ENCODE results near the gene CARD14. TPM values are rescaled to one million over a fixed set of nuclear protein-coding genes. Genes with fewer than 3 reads are reported as not detected.

CARD14 gene
- total and polyA plus RNA-seq, 2 experiments from 2014 or later, result 0.08 to 0.52 TPM

GRCh38 chr17:80227666-80228065 lies 57.8 kb downstream of the CARD14 start (continued):
- no peak for TF ChIP-seq ZNF462 (CRISPR knock-in tag; IDR thresholded peaks at IDR 0.05)

- Histone ChIP-seq H3K4me1 (ENCODE audit: insufficient read depth) (peaks cover 7% of the 10 kb centered on the region; the same call in 1 of the 2 replicates), H3K27ac (ENCODE audit: low read depth) (no peak overlapping the region), H3F3A (replicated peaks; ENCODE audit: low read depth) (no peaks in the 10 kb centered on the region; the same call in 1 of the 2 replicates), H4K20me1 (replicated peaks; ENCODE audit: insufficient read depth) (no peaks in the 10 kb centered on the region), H3K27me3 (ENCODE audit: insufficient read depth) (no peaks in the 10 kb centered on the region), H3K36me3 (ENCODE audit: insufficient read depth) (peaks cover 12% of the 10 kb centered on the region), H2AFZ (no peak overlapping the region), H3K9me2 (ENCODE audit: insufficient read depth) (no peaks in the 10 kb centered on the region), H3K4me3 (no peak overlapping the region), H3K79me2 (replicated peaks; ENCODE audit: insufficient read depth) (no peaks in the 10 kb centered on the region; the same call in 1 of the 2 replicates), H3K4me2 (no peak overlapping the region)
- Mint-ChIP-seq H3K9me3 (peaks cover 15% of the 10 kb centered on the region), H3K4me3 (no peak overlapping the region), H3K4me1 (peaks cover 27% of the 10 kb centered on the region), H3K36me3 (ENCODE audit: low read depth) (peaks cover 36% of the 10 kb centered on the region), H3K27ac (no peak overlapping the region), H3K27me3 (ENCODE audit: insufficient read depth, low read depth, poor library complexity) (peaks cover 5% of the 10 kb centered on the region)
- TF ChIP-seq EZH2 (IDR thresholded peaks at IDR 0.05; ENCODE audit: low read depth, unreplicated experiment), result no peak
- no peak for TF ChIP-seq ZNF331 (CRISPR knock-in tag; IDR thresholded peaks at IDR 0.05; ENCODE audit: low read depth)
- ATAC-seq (no peak), DNase-seq (ENCODE audit: low spot score) (no peak)
Observed at GRCh38 chr17:80228477-80228876, 58.6 kb downstream of the CARD14 start.

GRCh38 chr17:80229011-80229410 lies 59.2 kb downstream of the CARD14 start:
- no peak for TF ChIP-seq EZH2 (IDR thresholded peaks at IDR 0.05; ENCODE audit: low read depth, unreplicated experiment)
- Histone ChIP-seq H4K20me1 (replicated peaks; ENCODE audit: insufficient read depth) (no peaks in the 10 kb centered on the region), H3K27ac (ENCODE audit: low read depth) (no peak overlapping the region), H3K27me3 (ENCODE audit: insufficient read depth) (no peaks in the 10 kb centered on the region), H2AFZ (no peak overlapping the region), H3K4me3 (no peak overlapping the region), H3K4me2 (no peak overlapping the region), H3K36me3 (ENCODE audit: insufficient read depth) (peaks cover 12% of the 10 kb centered on the region), H3K79me2 (replicated peaks; ENCODE audit: insufficient read depth) (no peaks in the 10 kb centered on the region), H3K9me2 (ENCODE audit: insufficient read depth) (no peaks in the 10 kb centered on the region), H3K4me1 (ENCODE audit: insufficient read depth) (peaks cover 7% of the 10 kb centered on the region; the same call in 1 of the 2 replicates), H3F3A (replicated peaks; ENCODE audit: low read depth) (no peaks in the 10 kb centered on the region; the same call in 1 of the 2 replicates)
- DNase-seq (ENCODE audit: low spot score) (no peak), ATAC-seq (no peak)
- Mint-ChIP-seq H3K27me3 (ENCODE audit: insufficient read depth, low read depth, poor library complexity) (peaks cover 6% of the 10 kb centered on the region), H3K36me3 (ENCODE audit: low read depth) (peaks cover 37% of the 10 kb centered on the region), H3K4me1 (peaks cover 24% of the 10 kb centered on the region), H3K4me3 (no peak overlapping the region), H3K9me3 (peaks cover 18% of the 10 kb centered on the region), H3K27ac (no peak overlapping the region)
